ENCODE results near the gene KLHDC10. TPM values are rescaled to one million over a fixed set of nuclear protein-coding genes. Genes with fewer than 3 reads are reported as not detected.

The KLHDC10 gene
- total RNA-seq, 4 donors from 2014 or later = 17.0 to 28.8 (median 23.0) TPM

GRCh38 chr7:130133029-130133782 lies 62.9 kb downstream of the KLHDC10 start:
- ATAC-seq = no peak
- no peak for TF ChIP-seq POLR2A (IDR thresholded peaks at IDR 0.05)
- TF ChIP-seq EP300 (IDR thresholded peaks at IDR 0.05) = no peak
- TF ChIP-seq, protein P1, sequence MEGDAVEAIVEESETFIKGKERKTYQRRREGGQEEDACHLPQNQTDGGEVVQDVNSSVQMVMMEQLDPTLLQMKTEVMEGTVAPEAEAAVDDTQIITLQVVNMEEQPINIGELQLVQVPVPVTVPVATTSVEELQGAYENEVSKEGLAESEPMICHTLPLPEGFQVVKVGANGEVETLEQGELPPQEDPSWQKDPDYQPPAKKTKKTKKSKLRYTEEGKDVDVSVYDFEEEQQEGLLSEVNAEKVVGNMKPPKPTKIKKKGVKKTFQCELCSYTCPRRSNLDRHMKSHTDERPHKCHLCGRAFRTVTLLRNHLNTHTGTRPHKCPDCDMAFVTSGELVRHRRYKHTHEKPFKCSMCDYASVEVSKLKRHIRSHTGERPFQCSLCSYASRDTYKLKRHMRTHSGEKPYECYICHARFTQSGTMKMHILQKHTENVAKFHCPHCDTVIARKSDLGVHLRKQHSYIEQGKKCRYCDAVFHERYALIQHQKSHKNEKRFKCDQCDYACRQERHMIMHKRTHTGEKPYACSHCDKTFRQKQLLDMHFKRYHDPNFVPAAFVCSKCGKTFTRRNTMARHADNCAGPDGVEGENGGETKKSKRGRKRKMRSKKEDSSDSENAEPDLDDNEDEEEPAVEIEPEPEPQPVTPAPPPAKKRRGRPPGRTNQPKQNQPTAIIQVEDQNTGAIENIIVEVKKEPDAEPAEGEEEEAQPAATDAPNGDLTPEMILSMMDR (IDR thresholded peaks at IDR 0.05) = no peak
- TF ChIP-seq POLR2AphosphoS5 (IDR thresholded peaks at IDR 0.05) = no peak
- no peaks in the 10 kb centered on the region for H3K27me3 ChIP-seq
- H3K36me3 ChIP-seq = peaks cover 4 to 73% of the 10 kb centered on the region in 2 donors
- WGBS, 2 donors (ENCODE audit: low coverage in 1 of 2) = 80 to 84% methylated on average over 6 to 7 of the region's 7 CpGs
- H3K9me3 ChIP-seq = no peaks in the 10 kb centered on the region
- peaks cover 0 to 4% (median 2%) of the 10 kb centered on the region in 3 donors for H3K4me1 ChIP-seq
- H3K4me3 ChIP-seq = no peak overlapping the region
- no peak overlapping the region for H3K27ac ChIP-seq

GRCh38 chr7:130134106-130134636 lies 63.8 kb downstream of the KLHDC10 start:
- no peak overlapping the region for H3K27ac ChIP-seq
- WGBS, 2 donors (ENCODE audit: low coverage in 1 of 2) = 93 to 97% methylated on average over 4 of the region's 4 CpGs
- TF ChIP-seq, protein P1 (IDR thresholded peaks at IDR 0.05) = no peak
- TF ChIP-seq POLR2A (IDR thresholded peaks at IDR 0.05) = no peak
- no peak for TF ChIP-seq EP300 (IDR thresholded peaks at IDR 0.05)
- TF ChIP-seq POLR2AphosphoS5 (IDR thresholded peaks at IDR 0.05) = no peak
- H3K36me3 ChIP-seq = peaks cover 4 to 69% of the 10 kb centered on the region in 2 donors
- H3K4me3 ChIP-seq = no peak overlapping the region
- no peaks in the 10 kb centered on the region for H3K27me3 ChIP-seq
- H3K4me1 ChIP-seq = no peaks in the 10 kb centered on the region
- no peak for ATAC-seq
- H3K9me3 ChIP-seq = no peaks in the 10 kb centered on the region

DNA sequence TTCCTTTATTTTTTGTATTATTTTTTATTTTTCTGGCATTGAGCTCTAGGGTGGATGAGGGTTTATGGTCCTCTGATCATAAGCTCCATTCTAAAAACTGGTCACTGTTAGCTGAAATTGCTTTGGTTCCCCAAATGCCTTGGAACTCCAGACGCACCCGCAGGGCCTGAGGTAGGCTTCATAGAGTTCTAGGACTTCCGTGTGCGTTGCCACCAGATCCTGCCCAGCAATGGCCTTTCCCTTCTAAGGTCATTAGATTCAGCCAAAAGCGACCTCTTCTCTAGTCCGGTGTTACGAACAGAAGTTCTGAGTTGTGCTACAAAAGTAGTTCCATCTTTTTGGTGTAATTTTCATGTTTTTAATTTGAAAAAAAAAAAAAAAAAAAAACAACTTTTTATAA lies 64.4 kb downstream of the KLHDC10 start:
- no peak for ATAC-seq
- no peaks in the 10 kb centered on the region for H3K27me3 ChIP-seq
- TF ChIP-seq POLR2AphosphoS5 (IDR thresholded peaks at IDR 0.05) = no peak
- no peak for TF ChIP-seq POLR2A (IDR thresholded peaks at IDR 0.05)
- no peak for TF ChIP-seq EP300 (IDR thresholded peaks at IDR 0.05)
- TF ChIP-seq, protein P1 (IDR thresholded peaks at IDR 0.05) = no peak
- no peak overlapping the region for H3K27ac ChIP-seq
- no peaks in the 10 kb centered on the region for H3K4me1 ChIP-seq
- H3K4me3 ChIP-seq = no peak overlapping the region
- WGBS, 2 donors (ENCODE audit: low coverage in 1 of 2) = 92% methylated on average over 7 of the region's 7 CpGs; no CpG with 5 or more reads in 1 of the 2 donors
- H3K9me3 ChIP-seq = no peaks in the 10 kb centered on the region
- peaks cover 4 to 69% of the 10 kb centered on the region in 2 donors for H3K36me3 ChIP-seq

DNA sequence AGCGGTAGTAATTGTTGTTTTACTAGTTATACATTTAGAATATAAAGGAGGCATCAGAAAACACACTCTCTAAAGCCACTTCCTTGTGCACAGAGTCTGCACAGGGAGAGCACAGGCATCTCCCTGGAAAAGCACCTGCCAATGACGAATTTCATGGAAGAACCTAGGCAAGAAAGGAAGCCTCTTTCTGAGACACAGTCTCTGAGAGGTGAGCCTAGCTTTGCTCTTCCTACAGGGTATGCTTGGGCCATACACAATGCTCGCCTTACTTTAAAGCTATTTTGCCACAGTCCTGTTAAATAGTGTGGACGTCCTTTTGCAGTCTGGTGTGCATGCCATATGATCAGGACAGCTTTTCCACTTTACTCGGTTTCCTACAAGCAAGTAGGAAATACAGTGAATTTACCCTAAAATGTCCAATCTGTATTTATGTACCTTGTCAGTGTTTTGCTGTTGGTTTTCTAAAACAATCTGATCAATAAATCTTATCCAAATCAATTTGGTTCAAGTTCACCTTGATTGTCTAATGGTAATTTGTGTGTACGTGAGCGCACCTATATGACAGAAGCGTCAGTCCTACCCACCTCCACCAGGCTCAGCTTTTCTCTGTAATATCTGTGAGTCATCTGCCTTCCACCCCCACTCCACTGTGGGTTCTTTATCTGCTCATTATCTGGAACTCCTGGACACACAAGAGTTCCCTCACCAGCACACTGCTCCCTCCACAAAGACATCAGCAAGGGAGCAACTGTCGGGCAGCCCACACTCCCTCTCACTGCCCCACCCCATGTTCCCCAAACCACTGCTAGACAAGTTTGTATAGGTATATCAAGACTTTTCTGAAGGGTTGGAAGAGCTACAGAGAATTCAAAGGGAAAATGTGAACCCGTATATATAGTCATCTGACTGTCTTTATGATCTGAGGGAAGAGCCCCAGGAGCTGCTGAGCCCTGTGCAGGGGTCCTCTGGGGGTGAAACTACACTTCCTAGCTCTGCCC lies 65.2 kb downstream of the KLHDC10 start:
- no peak overlapping the region for H3K27ac ChIP-seq
- ATAC-seq = no peak
- peaks cover 0 to 2% (median 0%) of the 10 kb centered on the region in 3 donors for H3K4me1 ChIP-seq
- H3K27me3 ChIP-seq = no peaks in the 10 kb centered on the region
- no peak overlapping the region for H3K4me3 ChIP-seq
- H3K9me3 ChIP-seq = no peaks in the 10 kb centered on the region
- TF ChIP-seq EP300 (IDR thresholded peaks at IDR 0.05) (no peak), POLR2A (IDR thresholded peaks at IDR 0.05) (no peak), POLR2AphosphoS5 (IDR thresholded peaks at IDR 0.05) (no peak)
- TF ChIP-seq, protein P1 (IDR thresholded peaks at IDR 0.05) = no peak
- 90 to 93% methylated on average over 3 to 10 of the region's 10 CpGs for WGBS, 2 donors (ENCODE audit: low coverage in 1 of 2)
- peaks cover 2 to 61% of the 10 kb centered on the region in 2 donors for H3K36me3 ChIP-seq
